GM23338 (cell line): Measurements from ENCODE around the gene PSMC4. TPM values are rescaled to one million over a fixed set of nuclear protein-coding genes. Genes with fewer than 3 reads are reported as not detected.
A peak's percentile ranks its signal among the peaks of the same experiment; 100 is the strongest.

ENCODE experiments used
- ATAC-seq: fragments of 200-7000 bp; cut with Tn5 transposase; 3 replicates; pipeline ENCODE4 v1.9.1; 2020
- DNase-seq: peaks from one replicate; pipeline ENCODE4 v3.0.0-alpha.2; 2015; ENCODE audit warnings: low spot score
- H2AFZ ChIP-seq: fragments of 200-600 bp; sonication (generic); 2 replicates; pipeline ENCODE4 v1.8.0; 2016; ENCODE audit warnings: antibody characterized with exemption, mild to moderate bottlenecking, moderate library complexity
- H3F3A ChIP-seq: fragments of 200-600 bp; sonication (generic); replicated peaks from 2 replicates; pipeline ENCODE4 v1.8.0; 2017; ENCODE audit warnings: antibody characterized with exemption, mixed run types, low read depth
- H3K27ac ChIP-seq: fragments of 200-600 bp; sonication (generic); 2 replicates; pipeline ENCODE4 v1.6.1; 2016; ENCODE audit warnings: low read depth
- H3K27me3 ChIP-seq: fragments of 200-600 bp; sonication (generic); 2 replicates; pipeline ENCODE4 v1.8.0; 2016; ENCODE audit warnings: mild to moderate bottlenecking, mixed run types, moderate library complexity; ENCODE audit not compliant: insufficient read depth
- H3K36me3 ChIP-seq: fragments of 200-600 bp; sonication (generic); 2 replicates; pipeline ENCODE4 v1.8.0; 2016; ENCODE audit warnings: mild to moderate bottlenecking; ENCODE audit not compliant: insufficient read depth
- H3K4me1 ChIP-seq: fragments of 200-600 bp; sonication (generic); 2 replicates; pipeline ENCODE4 v1.8.0; 2016; ENCODE audit warnings: mild to moderate bottlenecking, moderate library complexity; ENCODE audit not compliant: insufficient read depth
- H3K4me2 ChIP-seq: fragments of 200-600 bp; sonication (generic); 2 replicates; pipeline ENCODE4 v1.7.1; 2017; ENCODE audit warnings: mixed run types
- H3K4me3 ChIP-seq: fragments of 200-600 bp; sonication (generic); 2 replicates; pipeline ENCODE4 v1.6.1; 2016; ENCODE audit warnings: mixed run types
- H3K79me2 ChIP-seq: fragments of 200-600 bp; sonication (generic); replicated peaks from 2 replicates; pipeline ENCODE4 v1.8.0; 2017; ENCODE audit warnings: mild to moderate bottlenecking; ENCODE audit not compliant: insufficient read depth
- H3K9me2 ChIP-seq: fragments of 200-600 bp; sonication (generic); 2 replicates; pipeline ENCODE4 v1.8.0; 2017; ENCODE audit not compliant: insufficient read depth
- H4K20me1 ChIP-seq: fragments of 200-600 bp; sonication (generic); replicated peaks from 2 replicates; pipeline ENCODE4 v1.8.0; 2017; ENCODE audit warnings: mild to moderate bottlenecking; ENCODE audit not compliant: insufficient read depth
- H3K27ac Mint-ChIP-seq: 2 replicates; pipeline ENCODE4 v1.8.0; 2020; ENCODE audit warnings: inconsistent platforms, mild to moderate bottlenecking, moderate library complexity, mixed read lengths
- H3K27me3 Mint-ChIP-seq: 3 replicates; pipeline ENCODE4 v1.8.0; 2022; ENCODE audit warnings: low read depth, mild to moderate bottlenecking, moderate library complexity, mixed read lengths, inconsistent platforms; ENCODE audit not compliant: insufficient read depth, poor library complexity
- H3K36me3 Mint-ChIP-seq: 3 replicates; pipeline ENCODE4 v1.8.0; 2021; ENCODE audit warnings: low read depth, mild to moderate bottlenecking, inconsistent platforms, moderate library complexity, mixed read lengths
- H3K4me1 Mint-ChIP-seq: 3 replicates; pipeline ENCODE4 v1.8.0; 2020; ENCODE audit warnings: mild to moderate bottlenecking, inconsistent platforms, mixed read lengths
- H3K4me3 Mint-ChIP-seq: 3 replicates; pipeline ENCODE4 v1.8.0; 2021; ENCODE audit warnings: moderate library complexity, mild to moderate bottlenecking, inconsistent platforms, mixed read lengths
- H3K9me3 Mint-ChIP-seq: 3 replicates; pipeline ENCODE4 v1.8.0; 2020; ENCODE audit warnings: moderate library complexity, mild to moderate bottlenecking, inconsistent platforms, mixed read lengths
- CREB1 ChIP-seq: fragments of 250-450 bp; sonication (Bioruptor Pico); IDR thresholded peaks from 2 replicates; pipeline ENCODE4 v1.5.0; 2020; ENCODE audit warnings: low read depth, mild to moderate bottlenecking, moderate library complexity
- EZH2phosphoT487 ChIP-seq: fragments of 200-600 bp; sonication (generic); IDR thresholded peaks from one replicate; pipeline ENCODE4 v1.8.1; 2018; ENCODE audit warnings: antibody characterized with exemption; ENCODE audit not compliant: unreplicated experiment
- JUNB ChIP-seq: IDR thresholded peaks from one replicate; pipeline ENCODE4 v1.6.1; 2016; ENCODE audit warnings: antibody characterized with exemption; ENCODE audit not compliant: unreplicated experiment
- NANOG ChIP-seq: IDR thresholded peaks from 2 replicates; pipeline ENCODE4 v1.6.1; 2016; ENCODE audit warnings: antibody characterized with exemption, borderline replicate concordance
- POLR2AphosphoS5 ChIP-seq: IDR thresholded peaks from 2 replicates; pipeline ENCODE4 v1.6.1; 2016; ENCODE audit warnings: antibody characterized with exemption, low read depth
- STAT1 ChIP-seq: IDR thresholded peaks from one replicate; pipeline ENCODE4 v1.6.1; 2016; ENCODE audit warnings: antibody characterized with exemption; ENCODE audit not compliant: unreplicated experiment
- ZNF114 ChIP-seq: fragments of 250-450 bp; sonication (Bioruptor Pico); IDR thresholded peaks from 2 replicates; pipeline ENCODE4 v1.5.0; 2020; ENCODE audit warnings: mild to moderate bottlenecking, moderate library complexity
- ZNF331 ChIP-seq: fragments of 250-450 bp; sonication (Bioruptor Pico); IDR thresholded peaks from 2 replicates; pipeline ENCODE4 v1.5.0; 2020; ENCODE audit warnings: low read depth, mild to moderate bottlenecking, moderate library complexity
- polyA plus RNA-seq: library from polyadenylated mRNA; unstranded; fragments of >200 nt; fragmentation: Nextera tagmentation; extraction: Ambion mirVana; gene quantifications from 2 replicates; pipeline ENCODE4 v1.2.1, GENCODE V29; 2016
- total RNA-seq: library from RNA; depleted of rRNA; stranded (reverse); fragments of >200 nt; shearing (Covaris generic); gene quantifications from 2 replicates; pipeline ENCODE4 v1.2.3, GENCODE V29; 2014
- TF ChIP-seq, protein P1 (sequence below): fragments of 250-450 bp; sonication (Bioruptor Pico); IDR thresholded peaks from 2 replicates; pipeline ENCODE4 v1.5.0; 2020; ENCODE audit warnings: mild to moderate bottlenecking, moderate library complexity
- TF ChIP-seq, protein P2 (sequence below): IDR thresholded peaks from one replicate; pipeline ENCODE4 v1.6.1; 2018; ENCODE audit warnings: antibody characterized with exemption; ENCODE audit not compliant: unreplicated experiment

The PSMC4 gene
- total and polyA plus RNA-seq, 2 experiments from 2014 or later = 135 to 147 TPM

DNA sequence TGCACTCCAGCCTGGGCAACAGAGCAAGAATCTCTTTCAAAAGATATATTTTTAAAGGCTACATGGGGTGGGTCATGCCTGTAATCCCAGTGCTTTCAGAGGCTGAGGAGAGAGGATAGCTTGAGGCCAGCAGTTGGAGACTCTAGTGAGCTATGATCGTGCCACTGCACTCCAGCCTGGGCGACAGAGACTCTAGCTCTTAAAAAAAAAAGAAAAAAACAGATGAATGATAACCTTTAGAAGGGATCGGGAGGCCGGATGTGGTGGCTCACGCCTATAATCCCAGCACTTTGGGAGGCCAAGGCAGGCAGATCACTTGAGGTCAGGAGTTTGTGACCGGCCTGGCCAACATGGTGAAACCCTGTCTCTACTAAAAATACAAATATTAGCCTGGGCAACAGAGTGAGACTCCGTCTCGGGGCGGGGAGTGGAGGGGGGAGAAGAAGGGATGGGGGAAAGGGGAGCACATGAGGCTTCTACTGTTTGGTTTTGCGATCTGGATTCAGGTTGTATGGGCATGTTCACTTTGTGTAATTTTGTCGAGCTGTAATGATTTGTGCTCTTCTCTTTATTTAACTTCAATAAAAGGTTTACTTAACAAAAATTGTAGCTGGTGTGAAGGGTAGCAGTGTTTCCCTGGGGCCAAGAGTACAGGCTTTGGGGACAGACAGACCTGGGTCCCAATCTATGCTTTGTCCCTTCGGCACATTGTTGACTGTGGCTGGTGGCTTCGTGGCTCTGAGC is 1.1 kb upstream of the PSMC4 start:
- Mint-ChIP-seq H3K9me3 (no peaks in the 10 kb centered on the region; the same call in 2 of the 3 replicates), H3K36me3 (peaks cover 37% of the 10 kb centered on the region), H3K27ac (peak overlapping the region; percentile 97), H3K4me3 (peak overlapping the region; percentile 96), H3K27me3 (peaks cover 11% of the 10 kb centered on the region), H3K4me1 (peaks cover 8% of the 10 kb centered on the region; the same call in 2 of the 3 replicates)
- ATAC-seq (no peak), DNase-seq (no peak)
- Histone ChIP-seq H3K27me3 (no peaks in the 10 kb centered on the region), H3K9me2 (0 out of 2 replicates have a peak, but pooled peaks cover 3% of the 10 kb centered on the region), H4K20me1 (peaks cover 7% of the 10 kb centered on the region; the same call in 1 of the 2 replicates), H3K4me2 (peak overlapping the region; percentile 83), H3K4me3 (peak overlapping the region; percentile 99), H3K4me1 (no peaks in the 10 kb centered on the region; the same call in 1 of the 2 replicates), H3F3A (no peaks in the 10 kb centered on the region), H3K27ac (peak overlapping the region; percentile 64; the same call in 1 of the 2 replicates), H3K36me3 (peaks cover 13% of the 10 kb centered on the region), H2AFZ (peak overlapping the region; percentile 80), H3K79me2 (peaks cover 17% of the 10 kb centered on the region)
- no peak for TF ChIP-seq NANOG
- no peak for TF ChIP-seq JUNB
- no peak for TF ChIP-seq ZNF114
- no peak for TF ChIP-seq CREB1

DNA sequence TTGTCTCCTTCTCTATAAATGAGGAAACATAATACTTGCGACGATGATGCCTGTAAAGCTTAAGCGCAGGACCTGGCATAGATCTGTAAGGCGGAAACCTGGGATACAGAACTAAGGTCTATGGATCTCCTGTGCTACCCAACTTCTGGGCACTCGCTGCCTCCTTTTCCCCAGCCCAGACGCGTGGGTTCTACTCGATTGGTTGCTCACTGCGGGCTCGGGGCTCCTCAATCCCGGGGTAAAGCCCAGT is 615 bp upstream of the PSMC4 start:
- TF ChIP-seq POLR2AphosphoS5 (no peak), ZNF114 (no peak), EZH2phosphoT487 (no peak), CREB1 (no peak), JUNB (no peak), STAT1 (no peak), ZNF331 (CRISPR knock-in tag) (no peak), NANOG (no peak)
- TF ChIP-seq, protein P1, sequence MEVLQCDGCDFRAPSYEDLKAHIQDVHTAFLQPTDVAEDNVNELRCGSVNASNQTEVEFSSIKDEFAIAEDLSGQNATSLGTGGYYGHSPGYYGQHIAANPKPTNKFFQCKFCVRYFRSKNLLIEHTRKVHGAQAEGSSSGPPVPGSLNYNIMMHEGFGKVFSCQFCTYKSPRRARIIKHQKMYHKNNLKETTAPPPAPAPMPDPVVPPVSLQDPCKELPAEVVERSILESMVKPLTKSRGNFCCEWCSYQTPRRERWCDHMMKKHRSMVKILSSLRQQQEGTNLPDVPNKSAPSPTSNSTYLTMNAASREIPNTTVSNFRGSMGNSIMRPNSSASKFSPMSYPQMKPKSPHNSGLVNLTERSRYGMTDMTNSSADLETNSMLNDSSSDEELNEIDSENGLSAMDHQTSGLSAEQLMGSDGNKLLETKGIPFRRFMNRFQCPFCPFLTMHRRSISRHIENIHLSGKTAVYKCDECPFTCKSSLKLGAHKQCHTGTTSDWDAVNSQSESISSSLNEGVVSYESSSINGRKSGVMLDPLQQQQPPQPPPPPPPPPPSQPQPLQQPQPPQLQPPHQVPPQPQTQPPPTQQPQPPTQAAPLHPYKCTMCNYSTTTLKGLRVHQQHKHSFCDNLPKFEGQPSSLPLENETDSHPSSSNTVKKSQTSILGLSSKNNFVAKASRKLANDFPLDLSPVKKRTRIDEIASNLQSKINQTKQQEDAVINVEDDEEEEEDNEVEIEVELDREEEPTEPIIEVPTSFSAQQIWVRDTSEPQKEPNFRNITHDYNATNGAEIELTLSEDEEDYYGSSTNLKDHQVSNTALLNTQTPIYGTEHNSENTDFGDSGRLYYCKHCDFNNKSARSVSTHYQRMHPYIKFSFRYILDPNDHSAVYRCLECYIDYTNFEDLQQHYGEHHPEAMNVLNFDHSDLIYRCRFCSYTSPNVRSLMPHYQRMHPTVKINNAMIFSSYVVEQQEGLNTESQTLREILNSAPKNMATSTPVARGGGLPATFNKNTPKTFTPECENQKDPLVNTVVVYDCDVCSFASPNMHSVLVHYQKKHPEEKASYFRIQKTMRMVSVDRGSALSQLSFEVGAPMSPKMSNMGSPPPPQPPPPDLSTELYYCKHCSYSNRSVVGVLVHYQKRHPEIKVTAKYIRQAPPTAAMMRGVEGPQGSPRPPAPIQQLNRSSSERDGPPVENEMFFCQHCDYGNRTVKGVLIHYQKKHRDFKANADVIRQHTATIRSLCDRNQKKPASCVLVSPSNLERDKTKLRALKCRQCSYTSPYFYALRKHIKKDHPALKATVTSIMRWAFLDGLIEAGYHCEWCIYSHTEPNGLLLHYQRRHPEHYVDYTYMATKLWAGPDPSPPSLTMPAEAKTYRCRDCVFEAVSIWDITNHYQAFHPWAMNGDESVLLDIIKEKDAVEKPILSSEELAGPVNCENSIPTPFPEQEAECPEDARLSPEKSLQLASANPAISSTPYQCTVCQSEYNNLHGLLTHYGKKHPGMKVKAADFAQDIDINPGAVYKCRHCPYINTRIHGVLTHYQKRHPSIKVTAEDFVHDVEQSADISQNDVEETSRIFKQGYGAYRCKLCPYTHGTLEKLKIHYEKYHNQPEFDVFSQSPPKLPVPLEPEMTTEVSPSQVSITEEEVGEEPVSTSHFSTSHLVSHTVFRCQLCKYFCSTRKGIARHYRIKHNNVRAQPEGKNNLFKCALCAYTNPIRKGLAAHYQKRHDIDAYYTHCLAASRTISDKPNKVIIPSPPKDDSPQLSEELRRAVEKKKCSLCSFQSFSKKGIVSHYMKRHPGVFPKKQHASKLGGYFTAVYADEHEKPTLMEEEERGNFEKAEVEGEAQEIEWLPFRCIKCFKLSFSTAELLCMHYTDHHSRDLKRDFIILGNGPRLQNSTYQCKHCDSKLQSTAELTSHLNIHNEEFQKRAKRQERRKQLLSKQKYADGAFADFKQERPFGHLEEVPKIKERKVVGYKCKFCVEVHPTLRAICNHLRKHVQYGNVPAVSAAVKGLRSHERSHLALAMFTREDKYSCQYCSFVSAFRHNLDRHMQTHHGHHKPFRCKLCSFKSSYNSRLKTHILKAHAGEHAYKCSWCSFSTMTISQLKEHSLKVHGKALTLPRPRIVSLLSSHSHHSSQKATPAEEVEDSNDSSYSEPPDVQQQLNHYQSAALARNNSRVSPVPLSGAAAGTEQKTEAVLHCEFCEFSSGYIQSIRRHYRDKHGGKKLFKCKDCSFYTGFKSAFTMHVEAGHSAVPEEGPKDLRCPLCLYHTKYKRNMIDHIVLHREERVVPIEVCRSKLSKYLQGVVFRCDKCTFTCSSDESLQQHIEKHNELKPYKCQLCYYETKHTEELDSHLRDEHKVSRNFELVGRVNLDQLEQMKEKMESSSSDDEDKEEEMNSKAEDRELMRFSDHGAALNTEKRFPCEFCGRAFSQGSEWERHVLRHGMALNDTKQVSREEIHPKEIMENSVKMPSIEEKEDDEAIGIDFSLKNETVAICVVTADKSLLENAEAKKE (CRISPR knock-in tag) = no peak
- TF ChIP-seq, protein P2, sequence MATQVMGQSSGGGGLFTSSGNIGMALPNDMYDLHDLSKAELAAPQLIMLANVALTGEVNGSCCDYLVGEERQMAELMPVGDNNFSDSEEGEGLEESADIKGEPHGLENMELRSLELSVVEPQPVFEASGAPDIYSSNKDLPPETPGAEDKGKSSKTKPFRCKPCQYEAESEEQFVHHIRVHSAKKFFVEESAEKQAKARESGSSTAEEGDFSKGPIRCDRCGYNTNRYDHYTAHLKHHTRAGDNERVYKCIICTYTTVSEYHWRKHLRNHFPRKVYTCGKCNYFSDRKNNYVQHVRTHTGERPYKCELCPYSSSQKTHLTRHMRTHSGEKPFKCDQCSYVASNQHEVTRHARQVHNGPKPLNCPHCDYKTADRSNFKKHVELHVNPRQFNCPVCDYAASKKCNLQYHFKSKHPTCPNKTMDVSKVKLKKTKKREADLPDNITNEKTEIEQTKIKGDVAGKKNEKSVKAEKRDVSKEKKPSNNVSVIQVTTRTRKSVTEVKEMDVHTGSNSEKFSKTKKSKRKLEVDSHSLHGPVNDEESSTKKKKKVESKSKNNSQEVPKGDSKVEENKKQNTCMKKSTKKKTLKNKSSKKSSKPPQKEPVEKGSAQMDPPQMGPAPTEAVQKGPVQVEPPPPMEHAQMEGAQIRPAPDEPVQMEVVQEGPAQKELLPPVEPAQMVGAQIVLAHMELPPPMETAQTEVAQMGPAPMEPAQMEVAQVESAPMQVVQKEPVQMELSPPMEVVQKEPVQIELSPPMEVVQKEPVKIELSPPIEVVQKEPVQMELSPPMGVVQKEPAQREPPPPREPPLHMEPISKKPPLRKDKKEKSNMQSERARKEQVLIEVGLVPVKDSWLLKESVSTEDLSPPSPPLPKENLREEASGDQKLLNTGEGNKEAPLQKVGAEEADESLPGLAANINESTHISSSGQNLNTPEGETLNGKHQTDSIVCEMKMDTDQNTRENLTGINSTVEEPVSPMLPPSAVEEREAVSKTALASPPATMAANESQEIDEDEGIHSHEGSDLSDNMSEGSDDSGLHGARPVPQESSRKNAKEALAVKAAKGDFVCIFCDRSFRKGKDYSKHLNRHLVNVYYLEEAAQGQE = no peak
- H3K4me1 Mint-ChIP-seq = peaks cover 8% of the 10 kb centered on the region; the same call in 2 of the 3 replicates
- Histone ChIP-seq H2AFZ (peak overlapping the region; percentile 80), H3K4me1 (no peaks in the 10 kb centered on the region; the same call in 1 of the 2 replicates), H4K20me1 (peaks cover 7% of the 10 kb centered on the region; the same call in 1 of the 2 replicates), H3F3A (no peaks in the 10 kb centered on the region), H3K27me3 (no peaks in the 10 kb centered on the region), H3K36me3 (peaks cover 13% of the 10 kb centered on the region), H3K4me3 (peak overlapping the region; percentile 99), H3K9me2 (0 out of 2 replicates have a peak, but pooled peaks cover 3% of the 10 kb centered on the region), H3K27ac (peak overlapping the region; percentile 64; the same call in 1 of the 2 replicates), H3K79me2 (peaks cover 17% of the 10 kb centered on the region), H3K4me2 (peak overlapping the region; percentile 83)
- peak overlapping the region; percentile 96 for H3K4me3 Mint-ChIP-seq
- DNase-seq (no peak), ATAC-seq (peak; percentile 34)
- H3K27me3 Mint-ChIP-seq = peaks cover 11% of the 10 kb centered on the region
- peaks cover 42% of the 10 kb centered on the region for H3K36me3 Mint-ChIP-seq
- no peaks in the 10 kb centered on the region; the same call in 2 of the 3 replicates for H3K9me3 Mint-ChIP-seq
- H3K27ac Mint-ChIP-seq = peak overlapping the region; percentile 97
